Smooth muscle cell (in vitro differentiated cells): ENCODE results near the gene CFAP61. TPM values are rescaled to one million over a fixed set of nuclear protein-coding genes. Genes with fewer than 3 reads are reported as not detected.

Experiments used
- DNase-seq: peaks from one replicate; lab custom pipeline; 2025; ENCODE audit not compliant: unreplicated experiment; lab: John Stamatoyannopoulos, UW
- H2AFZ ChIP-seq: fragments of 200-600 bp; sonication (generic); 2 replicates; pipeline ENCODE4 v1.6.0; 2016; ENCODE audit warnings: antibody characterized with exemption, low read depth, mild to moderate bottlenecking
- H3F3A ChIP-seq: fragments of 200-600 bp; sonication (generic); 2 replicates; pipeline ENCODE4 v1.6.0; 2017; ENCODE audit warnings: antibody characterized with exemption, low read depth
- H3K27ac ChIP-seq: fragments of 200-600 bp; sonication (generic); 2 replicates; pipeline ENCODE4 v1.5.1; 2016; ENCODE audit warnings: low read depth, mild to moderate bottlenecking
- H3K27me3 ChIP-seq: fragments of 200-600 bp; sonication (generic); 2 replicates; pipeline ENCODE4 v1.6.1; 2016; ENCODE audit warnings: low read depth, mild to moderate bottlenecking
- H3K36me3 ChIP-seq: fragments of 200-600 bp; sonication (generic); 2 replicates; pipeline ENCODE4 v1.5.1; 2016; ENCODE audit warnings: low read depth
- H3K4me1 ChIP-seq: fragments of 200-600 bp; sonication (generic); 2 replicates; pipeline ENCODE4 v1.5.1; 2016; ENCODE audit warnings: low read depth
- H3K4me2 ChIP-seq: fragments of 200-600 bp; sonication (generic); 2 replicates; pipeline ENCODE4 v1.6.0; 2016; ENCODE audit warnings: mild to moderate bottlenecking
- H3K4me3 ChIP-seq: fragments of 200-600 bp; sonication (generic); 2 replicates; pipeline ENCODE4 v1.5.1; 2016; ENCODE audit warnings: mild to moderate bottlenecking
- H3K79me2 ChIP-seq: fragments of 200-600 bp; sonication (generic); 2 replicates; pipeline ENCODE4 v1.6.0; 2016; ENCODE audit warnings: low read depth, mild to moderate bottlenecking
- H3K9ac ChIP-seq: fragments of 200-600 bp; sonication (generic); 2 replicates; pipeline ENCODE4 v1.6.0; 2016; ENCODE audit warnings: low read depth
- H3K9me3 ChIP-seq: fragments of 200-600 bp; sonication (generic); replicated peaks from 2 replicates; pipeline ENCODE4 v1.5.1; 2016; ENCODE audit warnings: low read depth
- H4K20me1 ChIP-seq: fragments of 200-600 bp; sonication (generic); 2 replicates; pipeline ENCODE4 v1.6.0; 2016; ENCODE audit warnings: low read depth
- WGBS: methylation state at CpG from one replicate; pipeline ENCODE4 v1.1.7; 2016; ENCODE audit warnings: low lambda C conversion rate; 5-methylcytosine and 5-hydroxymethylcytosine counted together
- polyA plus RNA-seq: library from polyadenylated mRNA; unstranded; fragments of >200 nt; fragmentation: Nextera tagmentation; extraction: Ambion mirVana; gene quantifications from 2 replicates; pipeline ENCODE4 v1.2.1, GENCODE V29; 2016
- total RNA-seq: library from RNA; depleted of rRNA; stranded (reverse); fragments of >200 nt; gene quantifications from 2 replicates; pipeline ENCODE4 v1.2.3, GENCODE V29; 2014
- TF ChIP-seq, protein P1 (sequence below): fragments of 200-600 bp; sonication (generic); IDR thresholded peaks from 2 replicates; pipeline ENCODE4 v1.5.1; 2017; ENCODE audit warnings: borderline replicate concordance, mild to moderate bottlenecking, antibody characterized with exemption; ENCODE audit not compliant: insufficient read depth, poor library complexity, severe bottlenecking

The CFAP61 gene
- total and polyA plus RNA-seq, 2 experiments from 2014 or later, result not detected

DNA sequence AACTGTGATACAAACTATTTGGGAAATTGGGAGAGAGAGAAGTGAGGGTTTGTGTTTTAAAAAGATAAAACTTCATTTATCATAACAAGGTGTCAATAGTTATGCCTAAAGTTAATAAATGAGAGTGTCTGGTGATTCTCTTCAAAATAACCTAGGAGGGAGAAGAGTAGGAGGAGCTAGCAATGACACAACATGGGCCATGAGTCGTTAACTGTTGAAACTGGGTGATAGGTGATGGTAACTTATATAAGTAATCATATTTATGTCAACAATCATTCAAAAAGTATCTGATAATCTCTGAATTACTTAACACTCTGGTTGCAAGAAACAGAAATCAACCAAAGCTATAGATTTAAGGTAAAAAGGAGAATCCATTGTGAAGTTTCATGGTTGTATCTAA lies 268.8 kb downstream of the CFAP61 start:
- no peak for DNase-seq
- H3K9me3 ChIP-seq, result no peaks in the 10 kb centered on the region
- 76% methylated on average over 1 of the region's 1 CpG for WGBS
- no peaks in the 10 kb centered on the region for H3K27me3 ChIP-seq
- H3K36me3 ChIP-seq, result no peaks in the 10 kb centered on the region
- no peak overlapping the region for H3K9ac ChIP-seq
- H3K79me2 ChIP-seq, result no peaks in the 10 kb centered on the region
- no peaks in the 10 kb centered on the region for H3F3A ChIP-seq
- TF ChIP-seq, protein P1, sequence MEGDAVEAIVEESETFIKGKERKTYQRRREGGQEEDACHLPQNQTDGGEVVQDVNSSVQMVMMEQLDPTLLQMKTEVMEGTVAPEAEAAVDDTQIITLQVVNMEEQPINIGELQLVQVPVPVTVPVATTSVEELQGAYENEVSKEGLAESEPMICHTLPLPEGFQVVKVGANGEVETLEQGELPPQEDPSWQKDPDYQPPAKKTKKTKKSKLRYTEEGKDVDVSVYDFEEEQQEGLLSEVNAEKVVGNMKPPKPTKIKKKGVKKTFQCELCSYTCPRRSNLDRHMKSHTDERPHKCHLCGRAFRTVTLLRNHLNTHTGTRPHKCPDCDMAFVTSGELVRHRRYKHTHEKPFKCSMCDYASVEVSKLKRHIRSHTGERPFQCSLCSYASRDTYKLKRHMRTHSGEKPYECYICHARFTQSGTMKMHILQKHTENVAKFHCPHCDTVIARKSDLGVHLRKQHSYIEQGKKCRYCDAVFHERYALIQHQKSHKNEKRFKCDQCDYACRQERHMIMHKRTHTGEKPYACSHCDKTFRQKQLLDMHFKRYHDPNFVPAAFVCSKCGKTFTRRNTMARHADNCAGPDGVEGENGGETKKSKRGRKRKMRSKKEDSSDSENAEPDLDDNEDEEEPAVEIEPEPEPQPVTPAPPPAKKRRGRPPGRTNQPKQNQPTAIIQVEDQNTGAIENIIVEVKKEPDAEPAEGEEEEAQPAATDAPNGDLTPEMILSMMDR, result no peak
- H3K4me3 ChIP-seq, result no peak overlapping the region
- no peaks in the 10 kb centered on the region for H4K20me1 ChIP-seq
- no peak overlapping the region for H3K27ac ChIP-seq
- no peaks in the 10 kb centered on the region for H3K4me1 ChIP-seq
- no peak overlapping the region for H2AFZ ChIP-seq
- H3K4me2 ChIP-seq, result no peak overlapping the region

- 90% methylated on average over 1 of the region's 1 CpG for WGBS
- no peak overlapping the region for H3K27ac ChIP-seq
- no peaks in the 10 kb centered on the region for H3F3A ChIP-seq
- H3K27me3 ChIP-seq, result no peaks in the 10 kb centered on the region
- H4K20me1 ChIP-seq, result no peaks in the 10 kb centered on the region
- TF ChIP-seq, protein P1, result no peak
- no peak overlapping the region for H2AFZ ChIP-seq
- no peak overlapping the region for H3K9ac ChIP-seq
- no peaks in the 10 kb centered on the region for H3K79me2 ChIP-seq
- DNase-seq, result no peak
- no peaks in the 10 kb centered on the region for H3K4me1 ChIP-seq
- no peaks in the 10 kb centered on the region for H3K9me3 ChIP-seq
- no peak overlapping the region for H3K4me3 ChIP-seq
- H3K4me2 ChIP-seq, result no peak overlapping the region
- no peaks in the 10 kb centered on the region for H3K36me3 ChIP-seq
Measured at GRCh38 chr20:20321917-20322316, 269.6 kb downstream of the CFAP61 start.

DNA sequence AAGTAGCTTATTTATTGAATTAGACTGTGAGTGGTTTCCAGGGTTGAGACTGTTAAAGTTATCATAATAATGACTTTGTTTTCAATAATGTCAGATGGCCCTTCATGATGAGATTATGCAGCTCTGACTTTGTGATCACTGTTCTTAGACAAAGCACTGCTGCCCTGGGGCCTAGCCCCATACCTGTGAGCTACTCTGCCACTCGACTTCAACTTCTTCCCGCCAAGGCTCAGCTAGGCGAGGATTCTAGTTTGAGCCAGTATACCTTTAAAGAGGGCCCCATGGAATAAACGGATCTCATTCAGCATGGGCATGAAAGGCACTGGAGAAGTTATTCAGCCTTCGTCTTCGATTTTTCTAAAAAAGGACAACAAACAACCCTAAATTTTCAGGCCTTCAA lies 270.6 kb downstream of the CFAP61 start:
- Histone ChIP-seq H2AFZ (no peak overlapping the region), H3K4me2 (no peak overlapping the region), H3K27ac (no peak overlapping the region), H3K9ac (no peak overlapping the region), H3K79me2 (no peaks in the 10 kb centered on the region), H3K4me1 (no peaks in the 10 kb centered on the region), H3K4me3 (no peak overlapping the region), H3F3A (no peaks in the 10 kb centered on the region), H4K20me1 (no peaks in the 10 kb centered on the region), H3K27me3 (no peaks in the 10 kb centered on the region), H3K9me3 (no peaks in the 10 kb centered on the region), H3K36me3 (no peaks in the 10 kb centered on the region)
- TF ChIP-seq, protein P1, result no peak
- DNase-seq, result no peak
- 85% methylated on average over 6 of the region's 6 CpGs for WGBS

- no peak overlapping the region for H3K9ac ChIP-seq
- H3K27me3 ChIP-seq, result peaks cover 4% of the 10 kb centered on the region
- H4K20me1 ChIP-seq, result no peaks in the 10 kb centered on the region
- H3K27ac ChIP-seq, result no peak overlapping the region
- WGBS, result 81% methylated on average over 6 of the region's 6 CpGs
- H3K4me2 ChIP-seq, result no peak overlapping the region
- no peak for DNase-seq
- no peak overlapping the region for H2AFZ ChIP-seq
- H3K36me3 ChIP-seq, result no peaks in the 10 kb centered on the region
- H3K4me1 ChIP-seq, result no peaks in the 10 kb centered on the region
- H3K4me3 ChIP-seq, result no peak overlapping the region
- no peaks in the 10 kb centered on the region for H3F3A ChIP-seq
- no peaks in the 10 kb centered on the region for H3K79me2 ChIP-seq
- TF ChIP-seq, protein P1, result no peak
- H3K9me3 ChIP-seq, result no peaks in the 10 kb centered on the region
Measured at GRCh38 chr20:20327746-20328145, 275.4 kb downstream of the CFAP61 start.
